Body of pancreas (tissue), 4 donors: Measurements from ENCODE around the gene GRID1.

Experiments used
- CTCF ChIP-seq, 7 experiments: fragments of 450-650 bp in 4 of 7; fragments of 200-600 bp in 3 of 7; sonication (generic) in 3 of 7; IDR thresholded peaks; one replicate each; pipeline ENCODE4 v1.5.1; 2016 to 2019; ENCODE audit warnings: antibody characterized with exemption in 7 of 7
- POLR2A ChIP-seq, 3 donors: fragments of 450-650 bp; IDR thresholded peaks; one replicate each; pipeline ENCODE4 v1.6.1; 2016; ENCODE audit warnings: antibody characterized with exemption in 3 of 3, mild to moderate bottlenecking in 2 of 3

DNA sequence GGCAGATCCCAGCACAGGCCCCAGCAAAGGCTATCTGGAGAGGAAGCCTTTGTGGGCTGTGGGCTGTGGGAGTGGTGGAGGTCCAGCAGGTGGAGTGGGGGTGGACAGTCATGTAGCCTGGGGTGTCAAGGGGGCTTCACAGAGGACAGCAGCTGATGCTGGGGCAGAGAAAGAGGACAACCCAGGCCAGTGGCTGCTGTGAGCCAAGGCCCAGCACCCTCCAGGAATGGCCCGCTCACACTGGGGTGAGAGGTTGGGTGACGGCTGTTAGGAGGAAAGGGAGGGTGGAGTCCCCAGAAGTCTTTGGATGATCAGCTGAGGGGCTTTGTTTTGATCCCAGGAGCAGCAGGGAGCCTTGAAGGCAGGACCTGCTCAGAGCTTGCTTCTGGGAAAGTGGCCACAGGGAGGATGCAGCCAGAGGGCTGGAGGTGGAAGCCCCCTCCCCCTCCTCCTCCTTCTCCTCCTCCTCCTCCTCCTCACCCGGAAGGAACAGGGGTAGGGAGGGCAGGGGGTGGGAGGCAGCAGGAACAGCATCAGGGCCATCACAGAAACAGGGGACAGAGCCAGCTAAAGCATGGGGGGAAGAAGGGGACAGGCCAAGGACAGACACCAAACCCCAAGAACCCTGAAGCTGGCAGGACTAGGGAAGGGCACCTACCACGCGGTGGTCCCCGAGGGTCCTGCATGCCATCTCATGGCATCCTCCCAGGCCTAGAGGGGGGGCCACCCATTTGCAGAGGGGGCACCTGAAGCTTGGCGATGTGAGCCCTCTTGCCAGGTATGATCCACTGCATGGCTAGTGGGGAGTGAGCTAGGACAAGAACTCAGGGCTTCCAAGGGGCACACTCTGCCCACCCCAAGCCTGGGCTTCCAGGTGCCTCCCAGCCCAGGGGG is 144.9 kb downstream of the GRID1 start:
- no peak for TF ChIP-seq CTCF (IDR thresholded peaks at IDR 0.05)
- no peak for TF ChIP-seq POLR2A (IDR thresholded peaks at IDR 0.05)
